Panc1 (cell line): ENCODE data around the gene CD55. TPM values are rescaled to one million over a fixed set of nuclear protein-coding genes. Genes with fewer than 3 reads are reported as not detected.

Experiments used
- ATAC-seq: fragments of 200-7000 bp; cut with Tn5 transposase; 2 replicates; pipeline ENCODE4 v1.9.1; 2020; ENCODE audit warnings: mild to moderate bottlenecking, moderate library complexity
- BruUV-seq: library from RNA; stranded (reverse); fragments of 400-500 nt; replicated peaks from 2 replicates; lab custom pipeline; 2021; lab: Mats Ljungman, UMichigan
- CTCF ChIA-PET: fragments of 300-600 bp; sonication (Branson Sonifier 250); formaldehyde crosslinking; loops from one replicate; lab custom pipeline; 2022; ENCODE audit warnings: antibody characterized with exemption; lab: Charles Lee
- POLR2A ChIA-PET: fragments of 300-600 bp; sonication (Branson Sonifier 250); formaldehyde crosslinking; loops from one replicate; lab custom pipeline; 2022; ENCODE audit warnings: antibody characterized with exemption; lab: Charles Lee
- DNase-seq: peaks from one replicate; pipeline ENCODE4 v3.0.0-alpha.2; 2010; ENCODE audit warnings: low read depth, low spot score
- H3K27ac ChIP-seq: 2 replicates; pipeline ENCODE4 v1.5.1; 2011; ENCODE audit warnings: mild to moderate bottlenecking, low read length, inconsistent platforms
- H3K27me3 ChIP-seq: fragments of 200-500 bp; sonication (Bioruptor generic); 2 replicates; pipeline ENCODE4 v1.6.0; 2014; ENCODE audit warnings: low read length, inconsistent platforms; ENCODE audit not compliant: control insufficient read depth, insufficient read depth
- H3K36me3 ChIP-seq: fragments of 200-500 bp; sonication (Bioruptor generic); 2 replicates; pipeline ENCODE4 v1.5.1; 2014; ENCODE audit warnings: inconsistent platforms, mild to moderate bottlenecking, low read length, moderate library complexity; ENCODE audit not compliant: control insufficient read depth, insufficient read depth
- H3K4me1 ChIP-seq: 2 replicates; pipeline ENCODE4 v1.5.1; 2011; ENCODE audit warnings: inconsistent platforms, mild to moderate bottlenecking, low read length, moderate library complexity; ENCODE audit not compliant: control insufficient read depth, insufficient read depth
- H3K4me3 ChIP-seq, 2 experiments: 2 replicates each; pipeline ENCODE4 v1.5.1; 2011 to 2012; ENCODE audit warnings: low read depth in 2 of 2, low read length in 2 of 2, mild to moderate bottlenecking in 2 of 2, inconsistent platforms in 1 of 2, moderate library complexity in 1 of 2
- H3K9me3 ChIP-seq: fragments of 200-500 bp; sonication (Bioruptor generic); 2 replicates; pipeline ENCODE4 v1.5.1; 2014; ENCODE audit warnings: low read depth, mild to moderate bottlenecking, inconsistent platforms, low read length, moderate library complexity; ENCODE audit not compliant: control insufficient read depth, insufficient read depth
- POLR2AphosphoS5 ChIP-seq: IDR thresholded peaks from 2 replicates; pipeline ENCODE4 v1.6.1; 2012; ENCODE audit warnings: mild to moderate bottlenecking, low read depth, low read length, moderate library complexity
- SIN3A ChIP-seq: IDR thresholded peaks from 2 replicates; pipeline ENCODE4 v1.6.1; 2012; ENCODE audit warnings: low read depth, mild to moderate bottlenecking, low read length, moderate library complexity, borderline replicate concordance; ENCODE audit not compliant: insufficient read depth
- TCF7L2 ChIP-seq: IDR thresholded peaks from 2 replicates; pipeline ENCODE4 v1.6.1; 2011; ENCODE audit warnings: mild to moderate bottlenecking, low read depth, low read length, inconsistent platforms
- in situ Hi-C: cut with HindIII; loops from 2 replicates; pipeline ENCODE4 v1.10.0; 2016; ENCODE audit warnings: low sequenced_read_pairs, low pct_unique_long_range_greater_than_20kb
- intact Hi-C: fragments of 100-400 bp; cut with micrococcal nuclease; formaldehyde crosslinking; loops from one replicate; pipeline ENCODE4 v1.10.0; 2022; ENCODE audit not compliant: unreplicated experiment
- total RNA-seq: library from RNA; stranded (reverse); gene quantifications from one replicate; pipeline ENCODE4 v1.2.1, GENCODE V29; 2021; ENCODE audit not compliant: unreplicated experiment
- TF ChIP-seq, protein P1 (sequence below): fragments of 450-650 bp; IDR thresholded peaks from 2 replicates; pipeline ENCODE4 v1.5.1; 2017; ENCODE audit warnings: mild to moderate bottlenecking
- TF ChIP-seq, protein P2 (sequence below), 2 experiments: IDR thresholded peaks; 2 replicates each; pipeline ENCODE4 v1.6.1; 2011 to 2012; ENCODE audit warnings: low read depth in 2 of 2, control low read depth in 1 of 2, low read length in 1 of 2, mild to moderate bottlenecking in 1 of 2, moderate library complexity in 1 of 2; ENCODE audit not compliant: insufficient read depth in 1 of 2

The CD55 gene
- total RNA-seq, 1 experiment from 2014 or later: 12.1 TPM

DNA sequence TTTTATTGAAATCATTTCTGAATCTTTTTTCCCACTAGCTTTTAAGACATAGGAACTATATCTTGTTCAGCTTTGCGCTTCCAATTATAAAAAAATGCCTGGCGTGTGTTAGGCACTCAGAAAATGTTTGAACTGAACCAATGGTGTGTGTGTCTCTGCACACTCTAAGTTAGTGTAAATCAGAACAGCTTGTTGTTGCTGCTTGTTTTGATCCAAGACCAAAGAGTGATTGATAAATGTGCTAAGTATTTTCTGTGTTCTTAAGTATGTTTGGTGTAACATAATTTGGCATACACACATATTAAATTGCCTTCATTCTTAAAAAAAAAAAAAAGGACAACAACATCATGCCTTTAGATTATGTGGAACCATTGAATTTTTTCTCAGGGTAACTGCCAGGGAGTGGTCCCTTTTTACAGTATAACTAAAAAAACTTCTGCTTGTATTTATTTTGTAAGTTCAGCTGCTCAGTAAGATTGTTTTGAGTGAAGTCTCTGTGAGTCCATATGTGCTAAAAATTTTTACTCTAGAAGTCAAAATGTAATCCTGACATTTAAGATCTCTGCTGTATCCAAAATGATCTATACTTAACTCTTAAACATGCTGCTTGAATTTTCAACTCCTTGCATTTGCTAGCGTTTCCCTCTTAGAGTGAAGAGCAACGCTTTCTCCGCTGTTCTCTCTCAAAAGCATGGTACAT lies 8.7 kb downstream of the CD55 start:
- H3K4me3 ChIP-seq: no peak overlapping the region
- H3K9me3 ChIP-seq: peaks cover 8% of the 10 kb centered on the region; the same call in 1 of the 2 replicates
- no TSS peak for BruUV-seq
- H3K4me1 ChIP-seq: no peaks in the 10 kb centered on the region
- ATAC-seq (no peak), DNase-seq (no peak)
- intact Hi-C loops: no loop called here
- no peaks in the 10 kb centered on the region for H3K27me3 ChIP-seq
- CTCF ChIA-PET: no interaction called here
- peaks cover 3% of the 10 kb centered on the region; the same call in 1 of the 2 replicates for H3K36me3 ChIP-seq
- TF ChIP-seq TCF7L2: no peak
- TF ChIP-seq POLR2AphosphoS5: no peak
- TF ChIP-seq, protein P1, sequence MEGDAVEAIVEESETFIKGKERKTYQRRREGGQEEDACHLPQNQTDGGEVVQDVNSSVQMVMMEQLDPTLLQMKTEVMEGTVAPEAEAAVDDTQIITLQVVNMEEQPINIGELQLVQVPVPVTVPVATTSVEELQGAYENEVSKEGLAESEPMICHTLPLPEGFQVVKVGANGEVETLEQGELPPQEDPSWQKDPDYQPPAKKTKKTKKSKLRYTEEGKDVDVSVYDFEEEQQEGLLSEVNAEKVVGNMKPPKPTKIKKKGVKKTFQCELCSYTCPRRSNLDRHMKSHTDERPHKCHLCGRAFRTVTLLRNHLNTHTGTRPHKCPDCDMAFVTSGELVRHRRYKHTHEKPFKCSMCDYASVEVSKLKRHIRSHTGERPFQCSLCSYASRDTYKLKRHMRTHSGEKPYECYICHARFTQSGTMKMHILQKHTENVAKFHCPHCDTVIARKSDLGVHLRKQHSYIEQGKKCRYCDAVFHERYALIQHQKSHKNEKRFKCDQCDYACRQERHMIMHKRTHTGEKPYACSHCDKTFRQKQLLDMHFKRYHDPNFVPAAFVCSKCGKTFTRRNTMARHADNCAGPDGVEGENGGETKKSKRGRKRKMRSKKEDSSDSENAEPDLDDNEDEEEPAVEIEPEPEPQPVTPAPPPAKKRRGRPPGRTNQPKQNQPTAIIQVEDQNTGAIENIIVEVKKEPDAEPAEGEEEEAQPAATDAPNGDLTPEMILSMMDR: no peak
- TF ChIP-seq SIN3A: no peak
- TF ChIP-seq, protein P2, sequence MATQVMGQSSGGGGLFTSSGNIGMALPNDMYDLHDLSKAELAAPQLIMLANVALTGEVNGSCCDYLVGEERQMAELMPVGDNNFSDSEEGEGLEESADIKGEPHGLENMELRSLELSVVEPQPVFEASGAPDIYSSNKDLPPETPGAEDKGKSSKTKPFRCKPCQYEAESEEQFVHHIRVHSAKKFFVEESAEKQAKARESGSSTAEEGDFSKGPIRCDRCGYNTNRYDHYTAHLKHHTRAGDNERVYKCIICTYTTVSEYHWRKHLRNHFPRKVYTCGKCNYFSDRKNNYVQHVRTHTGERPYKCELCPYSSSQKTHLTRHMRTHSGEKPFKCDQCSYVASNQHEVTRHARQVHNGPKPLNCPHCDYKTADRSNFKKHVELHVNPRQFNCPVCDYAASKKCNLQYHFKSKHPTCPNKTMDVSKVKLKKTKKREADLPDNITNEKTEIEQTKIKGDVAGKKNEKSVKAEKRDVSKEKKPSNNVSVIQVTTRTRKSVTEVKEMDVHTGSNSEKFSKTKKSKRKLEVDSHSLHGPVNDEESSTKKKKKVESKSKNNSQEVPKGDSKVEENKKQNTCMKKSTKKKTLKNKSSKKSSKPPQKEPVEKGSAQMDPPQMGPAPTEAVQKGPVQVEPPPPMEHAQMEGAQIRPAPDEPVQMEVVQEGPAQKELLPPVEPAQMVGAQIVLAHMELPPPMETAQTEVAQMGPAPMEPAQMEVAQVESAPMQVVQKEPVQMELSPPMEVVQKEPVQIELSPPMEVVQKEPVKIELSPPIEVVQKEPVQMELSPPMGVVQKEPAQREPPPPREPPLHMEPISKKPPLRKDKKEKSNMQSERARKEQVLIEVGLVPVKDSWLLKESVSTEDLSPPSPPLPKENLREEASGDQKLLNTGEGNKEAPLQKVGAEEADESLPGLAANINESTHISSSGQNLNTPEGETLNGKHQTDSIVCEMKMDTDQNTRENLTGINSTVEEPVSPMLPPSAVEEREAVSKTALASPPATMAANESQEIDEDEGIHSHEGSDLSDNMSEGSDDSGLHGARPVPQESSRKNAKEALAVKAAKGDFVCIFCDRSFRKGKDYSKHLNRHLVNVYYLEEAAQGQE (IDR thresholded peaks at IDR 0.05; ENCODE audit: insufficient read depth in 1 of 2, low read depth in 2 of 2, low read length in 1 of 2): no peak
- H3K27ac ChIP-seq: no peak overlapping the region
- in situ Hi-C loops: no loop called here
- POLR2A ChIA-PET: interaction anchor here (0.6 kb wide), 1 partner anchor 9 kb away, joined by 3 read pairs; no protein-coding TSS in a partner anchor

DNA sequence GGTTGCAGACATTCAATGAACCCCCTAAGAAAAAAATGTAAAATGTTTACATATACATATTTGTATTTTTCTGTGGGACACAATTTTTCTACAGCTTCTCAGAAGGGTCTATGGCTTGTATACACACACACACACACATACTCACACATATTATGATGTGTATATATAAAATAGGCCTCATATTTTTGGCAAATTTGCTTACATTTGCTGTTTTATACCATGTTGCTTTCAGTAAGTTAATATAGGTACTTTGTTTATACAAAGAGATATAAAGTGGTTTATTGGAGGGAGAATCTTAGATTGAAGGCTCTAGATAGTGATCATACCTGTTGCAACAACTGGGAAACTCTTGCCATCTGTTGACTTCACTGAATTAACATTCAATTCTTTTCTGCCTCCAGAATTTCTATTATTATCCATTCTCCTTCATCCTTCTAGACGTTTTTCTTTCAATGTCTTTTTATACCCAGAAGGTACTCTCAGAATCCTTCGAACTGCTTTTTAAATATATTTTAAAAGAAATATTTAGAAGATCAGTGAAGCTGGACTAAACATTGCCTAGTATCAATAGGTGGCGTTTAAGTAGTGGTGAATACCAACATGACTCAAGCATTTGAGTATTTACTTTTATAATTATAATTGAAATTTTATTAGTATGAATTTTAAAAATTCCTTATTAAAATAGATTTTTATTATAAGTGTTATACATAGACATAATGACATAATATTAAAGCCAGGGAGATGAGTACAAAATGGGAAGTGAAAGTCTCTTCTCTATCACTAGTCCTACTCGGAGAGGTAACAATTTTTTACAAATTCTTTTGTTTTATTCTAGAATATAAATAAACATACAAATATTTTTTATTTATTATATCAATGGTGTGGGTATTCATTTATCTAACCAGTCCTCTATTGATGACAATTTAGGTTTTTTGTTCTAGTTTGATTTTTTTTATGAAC lies 10.2 kb downstream of the CD55 start:
- no peak for ATAC-seq
- DNase-seq: no peak
- POLR2A ChIA-PET: no interaction called here
- CTCF ChIA-PET: no interaction called here
- Histone ChIP-seq H3K27ac (no peak overlapping the region), H3K4me1 (no peaks in the 10 kb centered on the region), H3K4me3 (no peak overlapping the region), H3K36me3 (no peaks in the 10 kb centered on the region), H3K27me3 (no peaks in the 10 kb centered on the region), H3K9me3 (peaks cover 8% of the 10 kb centered on the region; the same call in 1 of the 2 replicates)
- TF ChIP-seq SIN3A: no peak
- no peak for TF ChIP-seq TCF7L2
- TF ChIP-seq POLR2AphosphoS5: no peak
- TF ChIP-seq, protein P1: no peak
- TF ChIP-seq, protein P2 (IDR thresholded peaks at IDR 0.05; ENCODE audit: insufficient read depth in 1 of 2, low read depth in 2 of 2, low read length in 1 of 2): no peak
- BruUV-seq: no TSS peak
- in situ Hi-C loops (no loop called here), intact Hi-C loops (no loop called here)
